Endothelial cell (in vitro differentiated cells): ENCODE data around the gene GCN1. TPM values are rescaled to one million over a fixed set of nuclear protein-coding genes. Genes with fewer than 3 reads are reported as not detected.

Experiments
- DNase-seq: peaks from one replicate; pipeline ENCODE4 v3.0.0; 2021; ENCODE audit warnings: low spot score
- H3K27ac Mint-ChIP-seq: one replicate; pipeline ENCODE4 v1.8.0; 2021; ENCODE audit warnings: mixed read lengths, inconsistent platforms; ENCODE audit not compliant: unreplicated experiment
- H3K27me3 Mint-ChIP-seq: one replicate; pipeline ENCODE4 v1.8.0; 2021; ENCODE audit warnings: mild to moderate bottlenecking, moderate library complexity, mixed read lengths, inconsistent platforms; ENCODE audit not compliant: unreplicated experiment
- H3K36me3 Mint-ChIP-seq: one replicate; pipeline ENCODE4 v1.8.0; 2021; ENCODE audit warnings: mild to moderate bottlenecking, low read depth, mixed read lengths, inconsistent platforms; ENCODE audit not compliant: unreplicated experiment
- H3K4me1 Mint-ChIP-seq: one replicate; pipeline ENCODE4 v1.8.0; 2021; ENCODE audit warnings: mild to moderate bottlenecking, mixed read lengths, inconsistent platforms; ENCODE audit not compliant: unreplicated experiment
- H3K4me3 Mint-ChIP-seq: one replicate; pipeline ENCODE4 v1.8.0; 2021; ENCODE audit warnings: mild to moderate bottlenecking, mixed read lengths, inconsistent platforms; ENCODE audit not compliant: unreplicated experiment
- H3K9me3 Mint-ChIP-seq: one replicate; pipeline ENCODE4 v1.8.0; 2021; ENCODE audit warnings: mixed read lengths, inconsistent platforms; ENCODE audit not compliant: unreplicated experiment
- CTCF ChIP-seq: fragments of 200-600 bp; sonication (generic); IDR thresholded peaks from one replicate; pipeline ENCODE4 v1.5.0; 2021; ENCODE audit warnings: antibody characterized with exemption; ENCODE audit not compliant: unreplicated experiment
- total RNA-seq: library from RNA; stranded (reverse); fragmentation: NEBNext Ultra II Directional; extraction: Animal tissue kit (Norgen Biotek cat#: 25700); gene quantifications from one replicate; pipeline ENCODE4 v1.2.1, GENCODE V29; 2021; ENCODE audit not compliant: unreplicated experiment

The GCN1 gene
- total RNA-seq, 1 donor from 2014 or later, result 54.0 TPM

GRCh38 chr12:120090626-120091295 is 103.8 kb downstream of the GCN1 start:
- no peak overlapping the region for H3K27ac Mint-ChIP-seq
- no peak for TF ChIP-seq CTCF
- H3K4me3 Mint-ChIP-seq, result no peak overlapping the region
- H3K36me3 Mint-ChIP-seq, result peaks cover 13% of the 10 kb centered on the region
- DNase-seq, result no peak
- no peaks in the 10 kb centered on the region for H3K9me3 Mint-ChIP-seq
- H3K4me1 Mint-ChIP-seq, result peaks cover 10% of the 10 kb centered on the region
- H3K27me3 Mint-ChIP-seq, result peaks cover 18% of the 10 kb centered on the region

GRCh38 chr12:120090206-120090605 is 104.3 kb downstream of the GCN1 start:
- peaks cover 13% of the 10 kb centered on the region for H3K36me3 Mint-ChIP-seq
- peaks cover 10% of the 10 kb centered on the region for H3K4me1 Mint-ChIP-seq
- no peak for DNase-seq
- H3K9me3 Mint-ChIP-seq, result no peaks in the 10 kb centered on the region
- peaks cover 18% of the 10 kb centered on the region for H3K27me3 Mint-ChIP-seq
- no peak for TF ChIP-seq CTCF
- no peak overlapping the region for H3K4me3 Mint-ChIP-seq
- no peak overlapping the region for H3K27ac Mint-ChIP-seq

GRCh38 chr12:120089796-120090195 is 104.7 kb downstream of the GCN1 start:
- Mint-ChIP-seq H3K4me3 (no peak overlapping the region), H3K4me1 (peaks cover 10% of the 10 kb centered on the region), H3K27ac (no peak overlapping the region), H3K9me3 (no peaks in the 10 kb centered on the region), H3K36me3 (peaks cover 13% of the 10 kb centered on the region), H3K27me3 (peaks cover 18% of the 10 kb centered on the region)
- no peak for TF ChIP-seq CTCF
- DNase-seq, result no peak

GRCh38 chr12:120089105-120089504 is 105.4 kb downstream of the GCN1 start:
- H3K4me3 Mint-ChIP-seq, result no peak overlapping the region
- H3K9me3 Mint-ChIP-seq, result no peaks in the 10 kb centered on the region
- no peak for DNase-seq
- no peak for TF ChIP-seq CTCF
- peaks cover 13% of the 10 kb centered on the region for H3K36me3 Mint-ChIP-seq
- peaks cover 17% of the 10 kb centered on the region for H3K27me3 Mint-ChIP-seq
- peaks cover 10% of the 10 kb centered on the region for H3K4me1 Mint-ChIP-seq
- H3K27ac Mint-ChIP-seq, result no peak overlapping the region

GRCh38 chr12:120086801-120087621 is 107.5 kb downstream of the GCN1 start:
- peak; percentile 96 for TF ChIP-seq CTCF
- peak; percentile 100 for DNase-seq
- Mint-ChIP-seq H3K27ac (no peak overlapping the region), H3K9me3 (no peaks in the 10 kb centered on the region), H3K36me3 (peaks cover 13% of the 10 kb centered on the region), H3K27me3 (peaks cover 11% of the 10 kb centered on the region), H3K4me1 (peaks cover 10% of the 10 kb centered on the region), H3K4me3 (peak overlapping the region; percentile 77)
